IMR-90 (cell line): ENCODE data around the gene GALM. TPM values are rescaled to one million over a fixed set of nuclear protein-coding genes. Genes with fewer than 3 reads are reported as not detected.

Experiments used
- ATAC-seq: fragments of 200-7000 bp; cut with Tn5 transposase; 2 replicates; pipeline ENCODE4 v1.9.1; 2020; ENCODE audit warnings: low read depth, mild to moderate bottlenecking, moderate library complexity
- BruUV-seq: library from RNA; stranded (reverse); fragments of 400-500 nt; replicated peaks from 2 replicates; lab custom pipeline; 2021; lab: Mats Ljungman, UMichigan
- CTCF ChIA-PET: fragments of 300-600 bp; formaldehyde crosslinking; extraction: SDS; loops from one replicate; lab custom pipeline; 2021; ENCODE audit warnings: antibody characterized with exemption; lab: Yijun Ruan, JAX
- POLR2A ChIA-PET: fragments of 300-600 bp; sonication (Branson Sonifier 250); formaldehyde crosslinking; loops from one replicate; lab custom pipeline; 2022; ENCODE audit warnings: antibody characterized with exemption; ENCODE audit not compliant: unreplicated experiment; lab: Charles Lee
- DNase-seq: peaks from one replicate; pipeline ENCODE4 v3.0.0; 2013
- H2AFZ ChIP-seq: replicated peaks from 2 replicates; pipeline ENCODE3; 2013; ENCODE audit warnings: low read length, mild to moderate bottlenecking; ENCODE audit not compliant: poor library complexity
- H2AK5ac ChIP-seq: 2 replicates; pipeline ENCODE4 v1.6.1; 2013; ENCODE audit warnings: low read depth, low read length, inconsistent platforms
- H2AK9ac ChIP-seq: replicated peaks from 2 replicates; pipeline ENCODE3; 2013; ENCODE audit warnings: mild to moderate bottlenecking, low read depth, low read length, moderate library complexity; ENCODE audit not compliant: poor library complexity
- H2BK120ac ChIP-seq: 2 replicates; pipeline ENCODE4 v1.6.1; 2013; ENCODE audit warnings: low read depth, low read length, inconsistent platforms
- H2BK15ac ChIP-seq: 3 replicates; pipeline ENCODE4 v1.6.1; 2013; ENCODE audit warnings: low read depth, low read length, inconsistent platforms
- H2BK20ac ChIP-seq: 2 replicates; pipeline ENCODE4 v1.6.1; 2013; ENCODE audit warnings: low read depth, mild to moderate bottlenecking, inconsistent platforms, low read length, moderate library complexity
- H2BK5ac ChIP-seq: 2 replicates; pipeline ENCODE4 v1.6.1; 2013; ENCODE audit warnings: mild to moderate bottlenecking, low read depth, low read length, inconsistent platforms; ENCODE audit not compliant: poor library complexity, severe bottlenecking
- H3K14ac ChIP-seq: replicated peaks from 2 replicates; pipeline ENCODE4 v1.6.1; 2013; ENCODE audit warnings: low read depth, low read length, inconsistent platforms
- H3K18ac ChIP-seq: 2 replicates; pipeline ENCODE4 v1.6.1; 2013; ENCODE audit warnings: low read depth, low read length, control low read depth
- H3K23ac ChIP-seq: 2 replicates; pipeline ENCODE4 v1.6.1; 2013; ENCODE audit warnings: low read depth, low read length, inconsistent platforms
- H3K27ac ChIP-seq: 2 replicates; pipeline ENCODE4 v1.5.1; 2013; ENCODE audit warnings: mild to moderate bottlenecking, control low read depth, low read length; ENCODE audit not compliant: insufficient read depth
- H3K27me3 ChIP-seq: 2 replicates; pipeline ENCODE4 v1.6.1; 2013; ENCODE audit warnings: low read length; ENCODE audit not compliant: control insufficient read depth, insufficient read depth
- H3K36me3 ChIP-seq: 2 replicates; pipeline ENCODE4 v1.6.1; 2013; ENCODE audit warnings: low read length, mixed read lengths; ENCODE audit not compliant: control insufficient read depth, insufficient read depth
- H3K4ac ChIP-seq: 2 replicates; pipeline ENCODE4 v1.6.1; 2013; ENCODE audit warnings: low read depth, low read length, inconsistent platforms
- H3K4me1 ChIP-seq: 2 replicates; pipeline ENCODE4 v1.6.1; 2013; ENCODE audit warnings: low read length, mixed read lengths; ENCODE audit not compliant: control insufficient read depth, insufficient read depth
- H3K4me2 ChIP-seq: 2 replicates; pipeline ENCODE4 v1.6.1; 2013; ENCODE audit warnings: low read depth, mild to moderate bottlenecking, control low read depth, low read length, moderate library complexity
- H3K4me3 ChIP-seq: 2 replicates; pipeline ENCODE4 v1.5.1; 2013; ENCODE audit warnings: low read depth, mild to moderate bottlenecking, control low read depth, low read length, moderate library complexity; ENCODE audit not compliant: insufficient read depth
- H3K56ac ChIP-seq: 2 replicates; pipeline ENCODE4 v1.6.1; 2013; ENCODE audit warnings: low read length, inconsistent platforms; ENCODE audit not compliant: insufficient read depth; ENCODE audit errors: extremely low read depth
- H3K79me1 ChIP-seq, 2 experiments: 2 replicates each; pipeline ENCODE4 v1.6.1; 2013; ENCODE audit warnings: low read length in 2 of 2, inconsistent platforms in 1 of 2, low read depth in 1 of 2
- H3K9ac ChIP-seq: 2 replicates; pipeline ENCODE4 v1.6.1; 2013; ENCODE audit warnings: low read depth, low read length, control low read depth
- H3K9me1 ChIP-seq: 2 replicates; pipeline ENCODE4 v1.6.1; 2013; ENCODE audit warnings: low read length, inconsistent platforms; ENCODE audit not compliant: insufficient read depth
- H3K9me3 ChIP-seq: 2 replicates; pipeline ENCODE4 v1.6.1; 2013; ENCODE audit warnings: low read length; ENCODE audit not compliant: control insufficient read depth, insufficient read depth
- H4K20me1 ChIP-seq: 2 replicates; pipeline ENCODE4 v1.6.1; 2013; ENCODE audit warnings: low read length, inconsistent platforms; ENCODE audit not compliant: insufficient read depth
- H4K5ac ChIP-seq: 2 replicates; pipeline ENCODE4 v1.6.1; 2013; ENCODE audit warnings: mild to moderate bottlenecking, low read depth, low read length, control low read depth
- H4K8ac ChIP-seq, 2 experiments: 2 replicates each; pipeline ENCODE4 v1.6.1; 2013; ENCODE audit warnings: low read depth in 2 of 2, low read length in 2 of 2, control low read depth in 1 of 2, inconsistent platforms in 1 of 2
- H4K91ac ChIP-seq: 2 replicates; pipeline ENCODE4 v1.6.1; 2013; ENCODE audit warnings: low read depth, low read length, inconsistent platforms; ENCODE audit not compliant: insufficient read depth
- NFE2L2 ChIP-seq: fragments of 150-350 bp; IDR thresholded peaks from 2 replicates; pipeline ENCODE4 v1.6.1; 2016; ENCODE audit warnings: low read depth, mild to moderate bottlenecking, low read length
- POLR2A ChIP-seq: IDR thresholded peaks from 2 replicates; pipeline ENCODE4 v1.6.1; 2012; ENCODE audit warnings: mild to moderate bottlenecking, low read depth, low read length
- RAD21 ChIP-seq: IDR thresholded peaks from 2 replicates; pipeline ENCODE4 v1.6.1; 2012; ENCODE audit warnings: low read length, improper control_type of control experiment
- SMC3 ChIP-seq: fragments of 150-350 bp; IDR thresholded peaks from 2 replicates; pipeline ENCODE4 v1.6.1; 2016; ENCODE audit warnings: low read depth, mild to moderate bottlenecking, antibody characterized with exemption, low read length, moderate library complexity
- USF2 ChIP-seq: fragments of 150-350 bp; IDR thresholded peaks from 2 replicates; pipeline ENCODE4 v1.6.1; 2017; ENCODE audit warnings: mild to moderate bottlenecking, antibody characterized with exemption, low read length, low read depth
- WGBS, 2 experiments: methylation state at CpG; one replicate each; pipeline versions ENCODE4 v1.1.5 to v1.1.7; 2013; ENCODE audit warnings: missing lambda C conversion rate in 2 of 2; ENCODE audit not compliant: insufficient read length in 1 of 2; ENCODE audit errors: extremely low coverage in 2 of 2; 5-methylcytosine and 5-hydroxymethylcytosine counted together
- dilution Hi-C: fragments of 300-500 bp; cut with HindIII; formaldehyde crosslinking; loops from one replicate; pipeline ENCODE4 v1.14.3; 2018; ENCODE audit warnings: low sequenced_read_pairs; ENCODE audit not compliant: unreplicated experiment
- in situ Hi-C: fragments of 300-500 bp; cut with MboI; formaldehyde crosslinking; loops from 3 replicates; pipeline ENCODE4 v1.14.3; 2019; ENCODE audit warnings: low sequenced_read_pairs, inconsistent platforms, mixed read lengths
- intact Hi-C: fragments of 100-400 bp; cut with micrococcal nuclease; formaldehyde crosslinking; loops from 2 replicates; pipeline ENCODE4 v1.10.0; 2022
- polyA plus RNA-seq, 3 experiments: library from polyadenylated mRNA; depleted of rRNA; stranded (reverse); fragments of >200 nt; gene quantifications; 2 replicates each; pipeline ENCODE4 v1.2.3, GENCODE V29; 2012; ENCODE audit warnings: low replicate concordance in 1 of 3
- total RNA-seq: library from RNA; depleted of rRNA; stranded (reverse); fragments of >200 nt; gene quantifications from 2 replicates; pipeline ENCODE4 v1.2.3, GENCODE V29; 2012

Gene GALM
- total and polyA plus RNA-seq, 2 of the 4 experiments (the other 2 are of a cell fraction) = 12.1 to 24.2 TPM

GRCh38 chr2:38775097-38775920, 109.4 kb downstream of the GALM start (continued):
- TF ChIP-seq SMC3 = no peak

- WGBS, 2 experiments = no CpG with 5 or more reads among the region's 7 CpGs
- CTCF ChIA-PET = no interaction called here
- intact Hi-C loops = no loop called here
Measured at GRCh38 chr2:38775921-38776225, 110.0 kb downstream of the GALM start.

More at GRCh38 chr2:38775921-38776225, 110.0 kb downstream of the GALM start:
- Histone ChIP-seq H4K91ac (no peak overlapping the region), H2BK15ac (no peak overlapping the region), H2BK5ac (no peak overlapping the region), H3K27ac (no peak overlapping the region), H3K56ac (no peak overlapping the region), H3K36me3 (no peaks in the 10 kb centered on the region), H4K8ac (no peak overlapping the region), H3K79me1 (peaks cover 7 to 14% of the 10 kb centered on the region in 2 experiments; a peak in 3 of 4 replicates), H4K5ac (no peak overlapping the region), H3K4me1 (peaks cover 4% of the 10 kb centered on the region), H3K4me2 (no peak overlapping the region), H3K23ac (no peak overlapping the region), H3K18ac (no peak overlapping the region), H2AK5ac (no peak overlapping the region), H2AFZ (no peak overlapping the region), H3K9me1 (no peaks in the 10 kb centered on the region), H2BK20ac (no peak overlapping the region), H3K9me3 (no peaks in the 10 kb centered on the region), H3K4ac (no peak overlapping the region), H3K27me3 (no peaks in the 10 kb centered on the region), H3K14ac (no peak overlapping the region), H3K9ac (no peak overlapping the region), H4K20me1 (no peaks in the 10 kb centered on the region), H2BK120ac (no peak overlapping the region), H3K4me3 (no peak overlapping the region), H2AK9ac (no peak overlapping the region)
- no TSS peak for BruUV-seq
- POLR2A ChIA-PET = interaction anchor here (0.5 to 0.6 kb wide), 2 partner anchors 24 to 64 kb away, joined by 3 to 4 read pairs; no protein-coding TSS in a partner anchor
- no peak for DNase-seq
- TF ChIP-seq POLR2A (no peak), NFE2L2 (no peak), RAD21 (no peak), SMC3 (no peak), USF2 (no peak)
- in situ Hi-C loops (no loop called here), dilution Hi-C loops (no loop called here)
- no peak for ATAC-seq
